KBM-7 (cell line): ENCODE data around the gene EFNA2.
"Not testable (repeated sequence)": the region's sequence is repeated elsewhere in the genome, so short reads cannot be mapped to it uniquely, and the experiment has no call there.

Source experiments
- DNase-seq: peaks from one replicate; pipeline ENCODE4 v3.0.0-alpha.2; 2015
- in situ Hi-C: fragments of 300-500 bp; cut with MboI; formaldehyde crosslinking; loops from 2 replicates; pipeline ENCODE4 v1.14.3; 2020; ENCODE audit warnings: low sequenced_read_pairs, low pct_unique_long_range_greater_than_20kb, mixed read lengths

The EFNA2 gene

GRCh38 chr19:1291761-1292418 is 6.2 kb downstream of the EFNA2 start:
- in situ Hi-C loops: no loop called here
- no peak for DNase-seq

GRCh38 chr19:1292419-1293151 is 6.9 kb downstream of the EFNA2 start:
- in situ Hi-C loops: no loop called here

DNA sequence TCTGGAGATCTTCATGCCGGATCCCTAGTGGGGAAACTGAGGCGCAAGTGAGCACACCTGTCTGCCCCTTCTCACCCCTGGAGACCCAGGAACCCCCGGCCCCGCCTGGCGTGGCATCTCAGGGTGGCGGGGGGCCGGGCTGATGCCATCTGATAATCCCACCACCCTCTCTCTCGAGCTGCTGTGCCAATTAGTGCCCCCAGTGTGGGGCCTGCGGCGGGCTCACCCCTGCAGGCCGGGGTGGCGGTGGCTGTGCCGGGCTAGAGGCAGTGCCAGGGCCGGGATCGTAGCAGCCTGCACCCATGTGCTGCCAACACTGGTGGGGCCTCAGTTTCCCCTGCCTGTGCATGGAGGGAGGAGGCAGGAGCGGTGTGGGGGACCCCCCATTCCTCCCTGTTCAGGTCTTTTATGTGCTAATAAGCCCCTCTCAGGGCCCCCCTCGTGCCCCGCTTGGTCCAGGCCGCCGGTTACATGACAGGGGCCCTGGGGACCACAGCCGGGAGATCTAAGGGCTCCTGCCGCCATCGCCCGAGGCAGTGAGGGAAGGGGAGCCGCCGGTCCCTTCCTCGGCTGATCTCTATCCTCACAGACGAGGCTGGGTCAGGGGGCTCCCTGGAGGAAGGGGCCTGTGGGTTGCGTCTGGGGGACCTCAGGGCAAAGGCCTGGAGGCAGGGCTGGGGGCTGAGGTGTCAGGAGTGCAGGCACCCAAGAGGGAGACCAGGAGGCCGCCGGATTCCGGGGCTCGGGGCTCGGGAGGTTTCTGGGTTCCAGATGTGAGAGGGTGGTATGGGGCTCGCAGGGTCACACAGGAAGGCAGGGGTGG is 8.3 kb downstream of the EFNA2 start:
- DNase-seq: no peak
- in situ Hi-C loops: no loop called here

More at GRCh38 chr19:1292419-1293151, 6.9 kb downstream of the EFNA2 start:
- no peak for DNase-seq

- in situ Hi-C loops: no loop called here
- DNase-seq: no peak
Observed at GRCh38 chr19:1294688-1295087, 9.0 kb downstream of the EFNA2 start.

GRCh38 chr19:1295169-1296012 is 9.7 kb downstream of the EFNA2 start:
- in situ Hi-C loops: no loop called here
- no peak for DNase-seq

- DNase-seq: no peak
- in situ Hi-C loops: no loop called here
Observed at GRCh38 chr19:1296078-1296477, 10.4 kb downstream of the EFNA2 start.

- in situ Hi-C loops: no loop called here
- DNase-seq: no peak
Observed at GRCh38 chr19:1296575-1297271, 11.1 kb downstream of the EFNA2 start.

GRCh38 chr19:1298235-1298634 is 12.6 kb downstream of the EFNA2 start:
- in situ Hi-C loops: no loop called here
- DNase-seq: no peak

- no peak for DNase-seq
- in situ Hi-C loops: no loop called here
Observed at GRCh38 chr19:1299801-1300200, 14.1 kb downstream of the EFNA2 start.

GRCh38 chr19:1300744-1301490 is 15.2 kb downstream of the EFNA2 start:
- in situ Hi-C loops: no loop called here
- no peak for DNase-seq

DNA sequence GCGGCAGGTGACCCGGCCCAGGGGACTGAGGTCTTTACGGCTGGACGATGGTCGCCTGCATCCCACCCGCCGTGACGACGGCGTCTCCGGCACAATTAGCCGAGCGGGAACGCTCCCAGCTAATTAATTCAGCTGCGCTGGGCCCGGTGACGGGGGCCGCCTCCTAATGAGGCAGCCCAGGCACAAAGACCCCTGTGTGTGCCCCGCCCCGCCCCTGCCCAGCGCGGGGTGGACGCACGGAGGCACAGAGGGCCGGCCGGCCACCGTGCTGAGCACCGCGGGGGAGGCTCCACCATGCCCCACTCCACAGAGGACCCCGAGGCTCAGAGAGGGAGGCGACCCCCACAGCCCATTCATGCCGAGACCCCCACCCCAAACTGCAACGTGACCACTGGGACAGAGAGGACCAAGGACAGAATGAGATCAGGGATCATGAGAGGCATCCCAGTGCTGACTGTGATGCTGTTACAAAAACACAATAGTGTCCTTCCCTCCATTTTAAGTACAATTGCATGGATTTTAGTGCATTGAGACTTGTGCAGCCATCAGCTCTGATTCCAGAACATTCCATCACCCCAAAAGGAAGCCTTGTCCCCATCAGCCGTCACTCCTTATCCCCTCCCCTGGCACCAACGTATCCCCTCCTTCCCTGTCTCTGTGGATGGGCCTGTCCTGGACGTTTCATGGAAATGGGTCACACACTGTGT is 17.0 kb downstream of the EFNA2 start:
- in situ Hi-C loops: no loop called here

GRCh38 chr19:1304197-1304924 is 18.7 kb downstream of the EFNA2 start:
- no peak for DNase-seq
- in situ Hi-C loops: no loop called here

More for the DNA sequence above, 17.0 kb downstream of the EFNA2 start:
- DNase-seq: no peak

GRCh38 chr19:1305354-1305753 is 19.7 kb downstream of the EFNA2 start:
- in situ Hi-C loops, DNase-seq: not testable (repeated sequence)

- no peak for DNase-seq
- in situ Hi-C loops: no loop called here
Observed at GRCh38 chr19:1307320-1307719, 21.6 kb downstream of the EFNA2 start.

- in situ Hi-C loops: no loop called here
- DNase-seq: no peak
Observed at GRCh38 chr19:1307755-1308303, 22.2 kb downstream of the EFNA2 start.

- no peak for DNase-seq
- in situ Hi-C loops: no loop called here
Observed at GRCh38 chr19:1308718-1309117, 23.0 kb downstream of the EFNA2 start.
